Measurements from ENCODE around the gene SRA1.

The SRA1 gene

DNA sequence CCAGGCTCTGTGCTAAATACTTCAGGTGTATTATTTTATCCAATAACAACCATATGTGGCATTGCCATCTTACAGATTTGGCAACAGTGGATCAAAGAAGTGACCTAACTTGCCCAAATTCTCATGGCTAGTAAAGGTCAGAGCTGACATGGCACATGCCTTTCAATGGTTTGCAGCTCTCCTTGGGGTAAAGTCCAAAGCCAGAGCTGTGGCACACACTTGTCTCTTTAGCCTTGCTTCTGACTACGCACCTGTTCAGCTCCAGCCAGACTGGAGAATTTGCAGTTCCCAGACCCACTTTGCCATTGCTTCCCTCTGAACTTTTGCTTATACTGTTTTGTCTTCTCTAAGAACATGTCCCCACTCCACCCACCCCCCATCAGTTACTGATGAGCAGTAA is 13.2 kb upstream of the SRA1 start:
- no peak for DNase-seq (ENCODE audit: low read depth, low spot score)

DNA sequence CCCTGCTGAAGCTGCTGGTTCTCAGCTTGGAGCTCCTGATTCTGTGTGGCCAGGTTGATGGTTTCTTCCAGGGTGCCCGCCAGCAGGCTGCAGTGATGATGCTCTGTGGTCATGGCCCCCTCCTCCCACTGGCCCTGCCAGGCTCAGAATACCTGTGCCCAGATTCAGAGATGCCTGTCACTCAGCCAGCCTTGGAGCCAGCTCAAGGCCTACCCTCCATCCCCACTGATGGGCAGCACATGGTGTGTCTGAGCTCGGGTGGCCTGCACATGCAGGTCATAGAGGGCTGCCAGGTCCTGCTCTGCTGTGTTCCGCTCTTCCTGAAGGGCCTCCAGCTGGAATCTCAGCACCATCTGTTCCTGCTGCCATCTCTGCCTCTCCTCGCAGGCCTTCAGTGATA is 12.8 kb upstream of the SRA1 start:
- no peak for DNase-seq (ENCODE audit: low read depth, low spot score)

DNA sequence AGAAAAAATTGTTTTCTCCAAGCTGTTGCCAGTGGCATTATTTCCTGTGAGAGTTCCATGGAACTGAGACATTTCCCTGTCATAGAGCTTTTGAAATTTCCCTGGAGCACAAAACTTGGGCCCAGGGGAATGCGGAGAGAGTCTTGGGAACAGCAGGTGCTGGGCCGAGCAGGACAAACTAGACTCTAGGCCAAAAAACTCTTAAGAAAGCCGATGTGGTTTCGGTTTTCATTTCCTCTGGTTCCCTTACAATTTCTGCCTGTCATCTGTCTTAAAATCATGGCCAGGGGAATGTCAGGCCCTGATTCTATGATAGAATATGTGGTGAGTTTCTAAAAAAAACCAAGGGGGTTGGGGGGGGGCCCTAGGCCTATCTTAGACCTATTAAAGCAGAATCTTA is 11.9 kb upstream of the SRA1 start:
- no peak for DNase-seq (ENCODE audit: low read depth, low spot score)

DNA sequence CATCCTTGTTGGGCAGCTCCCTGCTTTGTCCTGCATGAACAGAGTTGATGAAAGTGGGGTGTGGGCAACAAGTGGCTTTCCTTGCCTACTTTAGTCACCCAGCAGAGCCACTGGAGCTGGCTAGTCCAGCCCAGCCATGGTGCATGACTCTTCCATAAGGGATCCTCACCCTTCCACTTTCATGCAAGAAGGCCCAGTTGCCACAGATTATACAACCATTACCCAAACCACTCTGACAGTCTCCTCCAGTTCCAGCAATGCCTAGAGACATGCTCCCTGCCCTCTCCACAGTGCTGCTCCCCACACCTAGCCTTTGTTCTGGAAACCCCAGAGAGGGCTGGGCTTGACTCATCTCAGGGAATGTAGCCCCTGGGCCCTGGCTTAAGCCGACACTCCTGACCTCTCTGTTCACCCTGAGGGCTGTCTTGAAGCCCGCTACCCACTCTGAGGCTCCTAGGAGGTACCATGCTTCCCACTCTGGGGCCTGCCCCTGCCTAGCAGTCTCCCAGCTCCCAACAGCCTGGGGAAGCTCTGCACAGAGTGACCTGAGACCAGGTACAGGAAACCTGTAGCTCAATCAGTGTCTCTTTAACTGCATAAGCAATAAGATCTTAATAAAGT is 11.3 kb upstream of the SRA1 start:
- DNase-seq (ENCODE audit: low read depth, low spot score) = no peak

DNA sequence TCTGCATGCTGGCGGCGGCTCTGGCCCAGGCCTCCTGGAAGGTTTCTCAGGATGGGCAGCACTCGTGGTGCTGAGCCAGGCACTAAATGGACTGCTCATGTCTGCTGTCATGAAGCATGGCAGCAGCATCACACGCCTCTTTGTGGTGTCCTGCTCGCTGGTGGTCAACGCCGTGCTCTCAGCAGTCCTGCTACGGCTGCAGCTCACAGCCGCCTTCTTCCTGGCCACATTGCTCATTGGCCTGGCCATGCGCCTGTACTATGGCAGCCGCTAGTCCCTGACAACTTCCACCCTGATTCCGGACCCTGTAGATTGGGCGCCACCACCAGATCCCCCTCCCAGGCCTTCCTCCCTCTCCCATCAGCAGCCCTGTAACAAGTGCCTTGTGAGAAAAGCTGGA is 10.6 kb upstream of the SRA1 start:
- no peak for DNase-seq (ENCODE audit: low read depth, low spot score)

DNA sequence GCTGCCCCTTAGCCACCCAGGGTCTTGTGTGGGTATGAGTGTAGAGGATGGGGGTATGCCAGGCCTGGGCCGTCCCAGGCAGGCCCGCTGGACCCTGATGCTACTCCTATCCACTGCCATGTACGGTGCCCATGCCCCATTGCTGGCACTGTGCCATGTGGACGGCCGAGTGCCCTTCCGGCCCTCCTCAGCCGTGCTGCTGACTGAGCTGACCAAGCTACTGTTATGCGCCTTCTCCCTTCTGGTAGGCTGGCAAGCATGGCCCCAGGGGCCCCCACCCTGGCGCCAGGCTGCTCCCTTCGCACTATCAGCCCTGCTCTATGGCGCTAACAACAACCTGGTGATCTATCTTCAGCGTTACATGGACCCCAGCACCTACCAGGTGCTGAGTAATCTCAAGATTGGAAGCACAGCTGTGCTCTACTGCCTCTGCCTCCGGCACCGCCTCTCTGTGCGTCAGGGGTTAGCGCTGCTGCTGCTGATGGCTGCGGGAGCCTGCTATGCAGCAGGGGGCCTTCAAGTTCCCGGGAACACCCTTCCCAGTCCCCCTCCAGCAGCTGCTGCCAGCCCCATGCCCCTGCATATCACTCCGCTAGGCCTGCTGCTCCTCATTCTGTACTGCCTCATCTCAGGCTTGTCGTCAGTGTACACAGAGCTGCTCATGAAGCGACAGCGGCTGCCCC is 10.0 kb upstream of the SRA1 start:
- no peak for DNase-seq (ENCODE audit: low read depth, low spot score)

DNA sequence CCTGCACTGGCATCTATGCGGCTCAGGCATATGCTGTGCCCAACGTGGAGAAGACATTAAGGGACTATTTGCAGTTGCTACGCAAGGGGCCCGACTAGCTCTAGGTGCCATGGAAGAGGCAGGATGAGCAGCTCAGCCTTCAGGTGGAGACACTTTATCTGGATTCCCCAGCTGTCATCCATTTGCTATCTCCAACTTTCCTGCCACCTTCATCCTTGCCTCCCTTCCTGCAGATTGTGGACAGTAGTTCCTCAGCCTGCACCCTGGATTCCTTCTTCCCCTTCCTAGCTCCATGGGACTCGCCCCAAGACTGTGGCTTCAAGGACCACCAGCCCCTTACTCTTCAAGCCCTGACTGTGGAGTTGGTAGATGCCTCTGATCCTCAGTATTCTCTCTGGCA is 9.4 kb upstream of the SRA1 start:
- no peak for DNase-seq (ENCODE audit: low read depth, low spot score)

DNA sequence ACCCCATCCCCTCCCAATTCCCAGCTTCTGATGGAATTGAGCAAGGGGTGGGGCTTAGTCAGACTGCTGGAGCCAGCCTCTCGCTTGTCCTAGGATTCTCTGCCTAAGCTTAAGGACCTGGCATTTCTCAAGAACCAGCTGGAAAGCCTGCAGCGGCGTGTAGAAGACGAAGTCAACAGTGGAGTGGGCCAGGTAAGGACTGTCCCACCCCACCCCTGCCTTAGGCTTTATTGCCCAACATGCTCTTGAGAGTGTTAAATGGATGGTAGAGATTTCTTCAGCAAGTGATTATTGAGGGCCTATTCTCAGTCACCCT is 8.5 kb upstream of the SRA1 start:
- no peak for DNase-seq (ENCODE audit: low read depth, low spot score)

DNA sequence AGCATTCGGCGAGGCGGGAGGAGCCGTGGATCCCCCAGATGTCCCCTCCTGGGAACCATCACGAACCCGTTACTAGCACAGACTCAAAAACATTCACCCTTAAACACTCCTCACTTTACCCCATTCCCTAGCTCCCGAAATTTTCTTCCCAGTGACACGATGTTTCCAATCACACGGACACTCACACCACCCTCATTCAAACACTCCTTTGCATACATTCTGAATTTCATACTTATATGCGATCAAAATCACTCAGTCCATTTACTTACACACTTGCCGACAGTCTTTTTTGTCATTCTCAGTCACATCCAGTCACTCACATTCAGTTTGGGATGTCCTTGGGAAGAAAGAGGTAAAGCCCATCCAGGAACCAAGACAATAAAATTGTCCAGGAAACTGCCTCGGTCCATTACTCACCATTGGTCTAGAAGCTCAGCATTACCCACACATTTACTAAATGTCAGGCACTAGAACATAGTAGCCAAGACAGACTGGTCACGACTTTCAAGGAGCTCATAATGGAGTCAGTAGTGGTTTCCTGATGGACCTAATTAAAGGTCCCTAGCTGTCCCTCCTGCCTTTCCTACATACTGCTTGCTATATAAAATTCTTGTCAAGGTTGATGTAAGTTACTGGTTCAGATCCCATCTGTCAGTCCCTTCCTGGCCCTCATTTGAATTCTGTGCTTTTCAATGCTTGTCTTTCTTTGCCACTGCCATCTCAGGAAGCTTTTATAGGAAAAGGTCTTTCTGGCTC is 7.9 kb upstream of the SRA1 start:
- DNase-seq (ENCODE audit: low read depth, low spot score) = peak; percentile 45

DNA sequence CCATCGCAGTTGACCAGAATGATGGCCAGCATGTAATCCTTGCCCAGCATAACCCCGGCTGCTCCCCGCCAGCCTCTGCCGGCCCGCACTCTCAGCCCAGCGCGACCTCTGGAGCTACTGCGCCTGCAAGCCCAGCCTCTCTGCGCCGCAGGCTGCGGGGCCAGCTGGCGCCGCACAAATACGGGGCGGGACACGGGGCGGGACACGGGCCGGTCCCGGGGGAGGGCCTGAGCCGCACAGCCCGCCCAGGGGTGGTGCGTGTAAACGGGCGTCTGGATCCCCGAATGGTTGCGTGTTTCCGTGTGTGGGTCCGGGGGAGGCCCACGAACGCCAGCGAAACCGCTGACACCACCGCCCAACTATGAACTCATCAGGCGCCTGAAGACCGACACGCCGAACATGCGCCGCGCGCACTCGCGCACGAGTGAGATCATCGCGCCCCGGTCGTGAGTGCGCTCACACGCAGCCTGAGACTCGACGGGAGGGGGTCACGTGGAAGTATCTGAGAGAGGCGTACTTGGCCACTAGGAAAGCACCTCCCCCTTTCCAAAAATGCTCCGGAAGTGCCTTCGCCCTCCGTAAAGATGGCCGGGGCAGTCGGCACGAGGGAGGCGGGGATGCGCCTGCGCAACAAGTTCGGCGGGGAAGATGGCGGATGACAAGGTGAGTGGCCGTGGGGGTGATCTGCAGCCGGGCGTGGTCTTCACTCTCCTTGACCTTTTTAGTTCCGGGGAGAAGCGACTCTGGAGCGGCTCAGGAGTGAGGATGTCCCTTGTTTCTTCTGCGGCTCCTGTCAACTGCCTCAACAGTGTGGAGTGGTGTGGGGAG is 7.1 kb upstream of the SRA1 start, which contains the start of the genes APBB3 and SLC35A4:
Gene APBB3 (minus strand): TSS at position 403 of the 828 bp plus-strand sequence. CDS start 353 bp downstream, at position 50.
Gene SLC35A4 (plus strand): TSS at position 633 of the 828 bp plus-strand sequence. CDS start 2,342 bp downstream, outside the sequence.
- peak; percentile 99 for DNase-seq (ENCODE audit: low read depth, low spot score)

DNA sequence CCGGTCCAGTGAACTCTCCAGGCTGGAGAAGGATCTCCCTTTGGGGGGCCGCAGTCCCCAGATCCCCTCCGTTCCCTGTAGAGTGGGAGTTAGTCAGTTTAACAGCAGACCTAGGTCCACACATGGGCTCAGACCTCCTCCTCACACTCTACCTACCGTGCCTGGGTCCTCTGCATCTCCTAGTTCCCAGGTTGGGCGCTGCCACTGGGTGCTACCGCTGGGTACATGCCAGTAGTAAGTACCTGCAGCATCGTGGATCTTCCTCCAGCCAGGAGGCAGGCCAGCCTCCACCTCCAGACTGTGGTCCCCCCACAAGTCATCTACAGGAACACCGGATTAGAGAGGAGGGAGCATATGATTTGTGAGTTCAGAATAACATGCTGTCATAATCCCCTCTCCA is 6.3 kb upstream of the SRA1 start:
- no peak for DNase-seq (ENCODE audit: low read depth, low spot score)

DNA sequence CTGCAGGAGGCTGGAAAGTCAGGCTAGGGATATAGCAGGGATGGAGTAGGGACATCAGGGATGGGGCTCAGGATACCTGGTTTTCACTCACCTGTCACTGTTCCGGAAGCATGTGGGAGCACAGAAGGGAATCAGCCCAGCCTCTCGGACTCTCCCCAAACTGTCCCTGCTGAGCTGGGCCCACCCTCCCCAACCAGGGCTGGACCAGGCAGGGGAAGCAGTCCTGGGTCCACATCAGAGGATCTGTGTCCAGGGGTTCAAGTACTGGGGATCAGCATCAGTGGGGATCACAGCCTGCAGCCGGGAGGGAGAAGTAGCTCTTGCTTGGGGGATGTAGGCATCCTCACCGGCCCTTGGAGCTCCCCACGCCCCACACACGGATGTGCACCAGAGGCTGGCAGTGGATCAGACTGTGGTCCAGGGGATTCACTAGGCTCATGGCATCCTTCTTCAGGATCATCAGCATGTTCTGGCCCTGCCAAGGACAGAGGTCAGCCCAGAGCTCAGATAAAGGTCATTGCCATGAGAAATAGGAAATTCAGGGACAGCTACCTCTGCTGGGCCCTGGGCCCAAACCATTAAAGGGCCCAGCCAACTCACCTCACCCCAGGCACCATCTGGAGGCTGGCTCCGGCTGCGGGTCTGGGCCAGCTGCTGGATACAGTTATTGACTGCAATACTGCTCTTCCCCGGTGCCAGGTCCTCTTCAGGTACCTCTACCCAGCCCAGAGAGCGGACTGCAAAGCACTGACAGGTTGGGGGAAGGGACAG is 4.7 kb upstream of the SRA1 start:
- no peak for DNase-seq (ENCODE audit: low read depth, low spot score)

DNA sequence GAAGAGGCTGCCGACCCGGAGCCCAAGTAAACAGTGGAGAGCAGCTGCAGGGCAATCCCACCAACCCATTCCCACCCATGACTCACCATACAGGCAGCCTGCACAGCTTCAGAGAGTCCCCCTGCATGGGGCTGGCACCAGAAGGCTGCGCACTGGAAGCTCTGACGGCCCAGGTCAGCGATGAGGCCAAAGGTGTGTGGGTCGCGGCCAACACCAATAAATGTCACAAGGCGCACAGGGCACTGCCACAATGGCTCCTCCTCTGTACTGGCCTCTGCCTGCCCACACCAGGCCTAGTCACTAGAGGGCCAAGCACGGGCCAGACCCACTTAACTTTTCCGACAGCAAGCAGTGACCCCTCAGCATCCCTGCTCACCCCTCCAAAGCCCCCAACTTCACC is 3.0 kb upstream of the SRA1 start:
- no peak for DNase-seq (ENCODE audit: low read depth, low spot score)

DNA sequence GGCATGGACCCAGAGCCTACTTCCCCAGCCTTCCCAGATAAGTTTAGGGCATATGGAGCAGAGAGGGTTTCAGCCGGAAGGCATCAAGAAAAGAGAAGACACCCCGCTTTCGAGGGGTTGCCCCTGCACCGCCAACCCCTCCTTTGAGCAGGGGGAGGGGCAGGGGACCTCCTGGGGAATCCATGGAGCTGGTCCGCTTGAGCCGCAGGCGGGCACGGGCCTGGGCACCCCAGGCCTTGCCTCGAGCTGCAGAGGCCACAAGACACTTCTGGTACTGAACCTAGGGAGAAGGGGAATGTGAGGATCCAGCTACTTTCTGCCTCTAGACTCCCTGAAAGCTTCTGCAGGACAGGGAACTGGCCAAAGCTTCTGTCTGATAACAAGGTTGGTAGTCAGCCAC is 1.3 kb upstream of the SRA1 start:
- no peak for DNase-seq (ENCODE audit: low read depth, low spot score)

DNA sequence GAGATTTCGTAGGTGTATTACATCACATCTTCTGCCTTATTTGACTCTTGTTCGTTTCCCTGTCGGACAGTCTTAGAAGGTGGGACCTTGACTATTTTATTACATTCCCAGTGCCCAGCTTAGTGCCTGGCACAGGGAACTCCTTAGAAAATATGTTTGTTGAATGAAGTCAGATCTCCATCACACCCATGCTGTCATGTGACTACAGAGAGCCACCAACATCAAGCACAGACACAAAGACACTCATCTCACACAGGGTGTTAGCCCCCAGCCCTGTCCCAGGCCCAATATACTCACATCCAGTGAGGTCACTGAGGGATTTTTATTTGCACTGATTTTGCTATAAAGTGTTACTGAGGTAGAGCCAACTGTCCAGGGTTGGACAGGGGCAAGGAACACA is 692 bp upstream of the SRA1 start:
- DNase-seq (ENCODE audit: low read depth, low spot score) = no peak

DNA sequence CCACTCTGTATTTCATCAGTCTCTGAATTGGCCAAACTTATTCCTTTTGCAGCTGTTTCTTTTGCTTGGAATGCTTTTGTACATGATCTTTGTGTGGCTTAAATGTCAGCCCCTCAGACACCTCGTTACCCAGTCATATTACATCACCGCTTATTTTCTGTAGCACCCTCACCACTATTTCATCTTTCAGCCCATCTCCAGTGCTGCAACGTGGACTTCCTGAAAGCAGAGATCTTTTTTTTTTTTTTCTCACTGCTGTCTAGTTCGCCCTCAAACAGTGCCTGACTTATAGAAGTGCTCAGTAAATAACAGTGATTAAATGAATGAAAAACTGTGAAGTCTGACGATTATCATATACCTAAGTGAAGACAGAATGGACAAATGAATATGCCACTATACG is 835 bp downstream of the SRA1 start:
- peak; percentile 44 for DNase-seq (ENCODE audit: low read depth, low spot score)

DNA sequence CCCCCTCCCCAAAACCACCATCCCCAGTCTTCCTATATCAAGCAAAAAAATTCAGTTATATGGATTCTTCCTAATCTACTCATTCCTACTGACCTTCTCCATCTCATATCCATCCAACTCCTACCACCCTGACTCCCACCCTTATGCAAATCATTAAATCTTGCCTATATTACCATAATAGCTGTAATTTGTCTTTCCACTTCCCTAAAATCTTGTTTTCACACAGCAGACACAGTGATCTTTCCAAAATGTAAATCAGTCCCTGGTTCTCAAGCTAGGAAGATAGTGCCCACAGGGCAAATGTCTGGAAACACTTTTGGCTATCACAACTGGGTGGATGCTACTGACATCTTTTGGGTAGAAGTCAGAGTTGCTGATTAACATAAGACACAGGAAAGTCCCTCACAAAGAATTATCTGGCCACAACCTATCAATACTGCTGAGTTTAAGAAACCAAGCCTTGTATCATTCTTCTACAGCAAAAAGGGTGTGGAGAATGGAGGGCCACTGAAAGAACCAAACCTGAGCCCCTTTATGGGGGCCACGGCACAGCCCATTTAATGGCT is 1.4 kb downstream of the SRA1 start:
- DNase-seq (ENCODE audit: low read depth, low spot score) = no peak

DNA sequence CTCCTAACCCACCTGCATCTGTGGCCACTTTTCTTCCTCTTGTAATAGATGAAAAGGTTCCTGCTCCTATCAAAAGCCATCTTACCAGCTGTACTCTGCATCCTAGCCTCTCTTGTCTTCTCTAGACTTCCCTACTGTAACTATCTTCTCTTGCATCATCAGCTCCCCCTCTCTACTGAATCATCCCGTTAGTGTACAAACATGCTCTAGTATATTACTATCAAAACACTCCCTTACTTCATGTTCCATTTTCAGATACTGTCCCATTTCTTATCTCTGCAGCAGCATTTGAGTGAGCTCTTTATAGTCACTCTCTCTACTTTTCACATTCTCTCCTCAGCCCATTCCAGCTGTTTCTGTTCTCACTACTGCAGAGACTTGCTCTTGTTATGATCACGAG is 2.8 kb downstream of the SRA1 start:
- DNase-seq (ENCODE audit: low read depth, low spot score) = no peak

DNA sequence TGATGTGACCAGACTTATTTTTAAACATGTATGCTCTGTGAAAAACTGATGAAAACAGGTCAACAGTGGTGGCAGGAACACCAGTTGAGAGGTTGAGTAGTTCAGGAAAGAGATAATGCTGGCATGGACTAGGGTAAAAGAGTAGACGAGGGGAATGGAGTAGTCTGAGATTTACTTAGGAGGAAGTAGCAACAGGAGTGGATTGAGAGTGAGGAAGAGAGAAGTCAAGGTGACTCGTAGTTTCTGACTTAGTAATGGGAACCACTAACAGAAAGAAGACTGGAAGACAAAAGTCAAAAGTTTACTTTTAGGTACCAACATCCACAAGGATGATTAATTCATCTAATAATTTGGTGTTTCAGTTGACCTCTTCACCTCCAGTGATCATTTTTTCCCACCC is 3.6 kb downstream of the SRA1 start:
- DNase-seq (ENCODE audit: low read depth, low spot score) = no peak

DNA sequence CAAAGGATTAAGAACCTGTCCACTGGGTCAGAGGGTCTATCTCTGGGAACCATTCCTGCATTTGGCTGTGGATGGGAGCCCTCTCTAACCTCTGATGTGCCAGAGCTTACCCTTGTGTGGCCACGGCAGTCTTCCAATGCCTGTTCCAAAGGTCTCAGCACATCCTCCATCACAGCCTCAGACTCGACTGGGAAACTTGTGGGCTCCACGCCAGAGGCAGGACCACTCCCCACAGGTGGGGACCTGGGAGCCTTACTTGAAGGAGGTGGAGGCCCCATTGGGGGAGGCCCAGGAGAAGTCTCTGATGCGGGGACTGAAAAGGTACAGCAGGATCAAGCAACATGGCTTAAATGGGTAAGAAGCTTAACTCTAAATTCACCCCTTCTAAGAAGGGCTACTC is 5.4 kb downstream of the SRA1 start:
- DNase-seq (ENCODE audit: low read depth, low spot score) = no peak
